HG03103 (cell line): ENCODE measurements around the gene C1QTNF4.
"Not testable (repeated sequence)": the region's sequence is repeated elsewhere in the genome, so short reads cannot be mapped to it uniquely, and the experiment has no call there.

Experiments used
- ATAC-seq: cut with Tn5 transposase; IDR thresholded peaks from one replicate; pipeline ENCODE4 v1.9.1; 2021; ENCODE audit warnings: low read depth; ENCODE audit not compliant: unreplicated experiment

Gene C1QTNF4

DNA sequence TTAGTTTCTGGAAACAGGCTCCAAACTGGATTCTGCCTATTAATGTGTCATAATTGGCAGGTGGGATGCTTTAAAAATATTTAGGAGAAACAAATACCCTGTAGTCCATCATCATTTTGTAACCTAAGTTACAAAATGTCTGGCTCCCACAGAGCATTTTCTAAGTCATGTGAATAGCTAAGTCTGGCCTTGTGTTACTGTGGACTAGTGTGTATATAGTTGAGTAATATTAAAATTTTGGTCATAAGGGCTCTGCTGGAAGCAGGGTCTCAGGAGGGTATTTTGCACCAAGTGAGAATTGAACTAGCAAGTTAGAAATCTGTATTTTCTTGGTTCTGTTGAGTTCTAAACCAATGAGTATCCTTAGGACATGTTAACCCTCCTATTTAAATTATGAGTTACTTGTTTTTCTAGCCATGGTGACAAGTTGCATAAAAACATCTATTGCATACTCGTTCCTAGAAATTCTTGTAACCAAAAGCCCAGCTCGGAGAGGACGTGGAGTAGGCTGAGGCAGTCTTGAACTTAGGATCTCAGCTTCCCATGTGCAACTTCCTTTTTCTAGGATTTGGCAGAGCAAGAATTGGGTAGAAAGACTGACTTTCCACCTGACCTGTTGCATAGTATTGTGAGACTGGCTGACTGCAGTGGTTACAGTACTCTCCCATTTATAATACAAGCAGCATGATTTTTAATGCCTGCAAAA is 23.4 kb downstream of the C1QTNF4 start:
- ATAC-seq: no peak

DNA sequence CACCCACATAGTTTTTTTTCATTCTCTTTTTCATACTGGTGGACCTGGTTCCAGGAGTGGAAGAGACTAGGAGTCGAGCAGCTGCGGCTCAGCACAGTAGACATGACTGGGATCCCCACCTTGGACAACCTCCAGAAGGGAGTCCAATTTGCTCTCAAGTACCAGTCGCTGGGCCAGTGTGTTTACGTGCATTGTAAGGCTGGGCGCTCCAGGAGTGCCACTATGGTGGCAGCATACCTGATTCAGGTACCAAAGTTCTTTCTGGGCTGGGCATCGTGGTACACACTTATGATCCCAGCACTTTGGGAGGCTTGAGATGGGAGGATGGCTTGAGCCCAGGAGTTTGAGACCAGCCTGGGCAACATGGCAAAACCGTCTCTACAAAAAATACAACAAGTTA is 24.6 kb downstream of the C1QTNF4 start:
- no peak for ATAC-seq

DNA sequence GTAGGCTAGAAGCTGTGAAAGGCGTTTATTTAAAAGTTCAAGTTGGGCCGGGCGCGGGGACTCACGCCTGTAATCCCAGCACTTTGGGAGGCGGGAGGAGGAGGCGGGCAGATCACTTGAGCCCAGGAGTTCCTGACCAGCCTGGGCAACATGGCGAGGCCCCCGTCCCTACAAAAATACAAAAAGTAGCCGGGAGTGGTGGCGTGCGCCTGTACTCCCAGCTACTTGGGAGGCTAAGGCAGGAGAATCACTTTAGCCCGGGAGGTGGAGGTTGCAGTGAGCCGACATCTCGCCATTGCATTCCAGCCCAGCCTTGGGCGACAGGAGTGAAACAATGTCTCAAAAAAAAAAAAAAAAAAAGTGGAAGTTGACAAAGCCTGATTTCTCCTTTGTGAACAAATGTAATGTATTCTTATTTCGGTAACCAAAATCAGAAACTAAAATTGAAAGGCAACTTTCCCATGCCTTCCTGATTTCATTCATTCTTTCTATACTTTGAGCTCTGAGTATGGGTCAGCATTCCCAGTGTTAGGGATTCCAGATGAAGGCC is 28.0 kb downstream of the C1QTNF4 start:
- no peak for ATAC-seq

GRCh38 chr11:47565340-47566148 is 28.7 kb downstream of the C1QTNF4 start, which contains the start of gene PTPMT1:
Gene PTPMT1 (plus strand): TSS chr11:47565599. CDS start chr11:47565623, 24 bp downstream.
- ATAC-seq: peak; percentile 82

DNA sequence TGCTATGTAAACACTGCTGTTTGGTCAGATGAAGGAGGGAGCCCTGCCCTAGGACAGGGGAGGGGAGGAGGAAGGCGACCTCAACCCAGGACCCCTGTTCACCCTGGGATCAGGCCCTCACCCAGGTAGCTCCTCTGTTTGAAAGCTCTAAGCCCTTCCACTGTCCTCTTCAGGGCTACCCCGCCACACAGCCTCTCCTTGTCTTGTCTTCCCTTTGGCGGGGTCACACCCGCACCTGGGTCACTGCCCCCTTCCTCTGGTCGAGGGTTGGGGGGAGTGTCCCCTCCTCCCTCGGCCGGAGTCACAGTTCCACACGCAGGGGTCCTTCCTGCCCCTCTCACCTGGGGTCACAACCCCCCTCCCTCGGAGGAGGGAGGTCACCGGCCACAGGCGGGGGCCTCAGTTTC is 29.3 kb downstream of the C1QTNF4 start:
- ATAC-seq: peak; percentile 20

GRCh38 chr11:47564366-47564765 is 29.8 kb downstream of the C1QTNF4 start:
- ATAC-seq: not testable (repeated sequence)

GRCh38 chr11:47562393-47562792 is 31.8 kb downstream of the C1QTNF4 start:
- ATAC-seq: not testable (repeated sequence)

DNA sequence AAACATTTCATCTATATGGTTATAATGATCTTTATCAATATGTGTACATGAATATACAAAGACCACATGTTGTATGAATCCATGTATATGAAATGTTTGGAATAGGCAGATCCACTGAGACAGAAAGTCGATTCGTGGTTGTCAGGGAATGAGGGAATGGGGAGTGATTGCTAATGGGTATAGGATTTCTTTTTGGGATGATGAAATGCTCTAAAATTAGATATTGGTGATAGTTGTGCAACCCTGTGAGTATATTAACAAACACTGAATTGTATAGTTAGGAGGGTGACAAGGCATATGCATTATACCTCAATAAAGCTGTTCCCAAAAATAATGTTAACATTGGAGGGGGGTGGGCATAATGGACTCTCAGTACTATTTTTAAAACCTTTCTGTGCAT is 33.8 kb downstream of the C1QTNF4 start:
- no peak for ATAC-seq

- ATAC-seq: no peak
Measured at GRCh38 chr11:47558695-47559094, 35.5 kb downstream of the C1QTNF4 start.

- not testable (repeated sequence) for ATAC-seq
Measured at GRCh38 chr11:47557004-47557403, 37.2 kb downstream of the C1QTNF4 start.

DNA sequence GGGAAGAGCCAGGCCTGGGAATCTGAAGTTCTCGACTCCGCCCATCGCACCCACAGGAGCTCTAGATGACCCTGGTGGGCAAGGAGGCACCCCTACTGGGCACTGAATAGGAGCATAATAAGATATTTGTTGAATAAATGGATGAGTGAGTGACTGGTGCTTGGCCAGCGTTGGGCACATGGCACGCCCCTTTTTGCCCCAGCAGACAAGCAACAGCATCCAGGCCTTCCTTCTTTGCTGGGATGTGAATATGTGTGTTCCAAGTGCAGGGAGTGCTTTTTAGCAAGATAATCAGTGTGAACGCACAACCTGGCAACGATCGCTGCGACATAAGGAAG is 40.8 kb downstream of the C1QTNF4 start:
- peak; percentile 27 for ATAC-seq

GRCh38 chr11:47552566-47553405 is 41.4 kb downstream of the C1QTNF4 start, which contains the start of gene CELF1:
Gene CELF1 (minus strand): TSS chr11:47553132. CDS start chr11:47499523, 53,609 bp downstream.
- peak; percentile 87 for ATAC-seq

DNA sequence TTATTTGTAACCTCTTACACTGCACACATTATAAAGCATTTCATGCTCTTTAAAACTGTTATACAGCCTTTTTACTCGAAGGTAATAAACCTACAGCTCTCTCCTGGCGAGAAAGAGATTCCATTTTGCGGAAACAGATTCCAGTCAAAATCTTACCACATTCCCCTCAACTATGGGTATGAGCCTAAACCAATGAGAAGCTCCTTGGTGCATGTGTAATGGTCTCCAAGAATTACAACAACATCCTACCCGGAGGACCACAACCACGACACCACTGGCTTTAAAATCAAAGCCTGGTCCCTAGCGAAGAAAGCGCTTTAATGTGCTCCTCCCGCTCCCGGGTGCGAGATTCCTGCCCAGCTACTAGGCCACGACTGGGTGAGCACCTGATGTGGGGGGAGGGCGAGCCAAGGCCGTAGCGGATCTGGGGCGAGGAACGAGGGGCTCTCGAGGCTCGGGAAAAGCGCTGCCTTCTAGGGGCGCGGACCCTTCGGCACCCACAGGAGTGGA is 42.1 kb downstream of the C1QTNF4 start:
- no peak for ATAC-seq

GRCh38 chr11:47551086-47551485 is 43.1 kb downstream of the C1QTNF4 start:
- no peak for ATAC-seq

GRCh38 chr11:47550288-47551047 is 43.7 kb downstream of the C1QTNF4 start:
- no peak for ATAC-seq

GRCh38 chr11:47546274-47546673 is 47.9 kb downstream of the C1QTNF4 start:
- ATAC-seq: not testable (repeated sequence)

- no peak for ATAC-seq
Measured at GRCh38 chr11:47545298-47545697, 48.9 kb downstream of the C1QTNF4 start.

- no peak for ATAC-seq
Measured at GRCh38 chr11:47541070-47541469, 53.1 kb downstream of the C1QTNF4 start.

- ATAC-seq: no peak
Measured at GRCh38 chr11:47539681-47540039, 54.6 kb downstream of the C1QTNF4 start.
